ENCODE measurements around the gene SGSM1. TPM values are rescaled to one million over a fixed set of nuclear protein-coding genes. Genes with fewer than 3 reads are reported as not detected.

SGSM1 gene
- total and polyA plus RNA-seq, 2 of the 4 experiments (the other 2 are of a cell fraction), result not detected

- H2AK9ac ChIP-seq (replicated peaks; ENCODE audit: low read depth, low read length, poor library complexity), result no peak overlapping the region
- H3K4ac ChIP-seq (ENCODE audit: low read depth, low read length), result no peak overlapping the region
- CTCF ChIA-PET, result interaction anchor here (1.1 kb wide), 1 partner anchor 8 kb away, joined by 3 read pairs; no protein-coding TSS in a partner anchor
- H3K4me2 ChIP-seq (ENCODE audit: low read depth, low read length), result no peak overlapping the region
- no peaks in the 10 kb centered on the region for H3K9me3 ChIP-seq (ENCODE audit: control insufficient read depth, insufficient read depth, low read length)
- H4K20me1 ChIP-seq (ENCODE audit: insufficient read depth, low read length), result no peaks in the 10 kb centered on the region
- no peak overlapping the region for H3K4me3 ChIP-seq (ENCODE audit: insufficient read depth, low read depth, low read length)
- H2BK5ac ChIP-seq (ENCODE audit: low read depth, low read length, poor library complexity, severe bottlenecking), result no peak overlapping the region
- H3K56ac ChIP-seq (ENCODE audit: extremely low read depth, insufficient read depth, low read length), result no peak overlapping the region
- DNase-seq (no peak), ATAC-seq (ENCODE audit: low read depth) (no peak)
- H2AK5ac ChIP-seq (ENCODE audit: low read depth, low read length), result no peak overlapping the region
- no peak overlapping the region for H2BK120ac ChIP-seq (ENCODE audit: low read depth, low read length)
- no TSS peak for BruUV-seq (replicated peaks)
- H2BK20ac ChIP-seq (ENCODE audit: low read depth, low read length), result no peak overlapping the region
- POLR2A ChIA-PET (ENCODE audit: unreplicated experiment), result no interaction called here
- H4K8ac ChIP-seq (ENCODE audit: low read depth in 2 of 2, low read length in 2 of 2), result no peak overlapping the region
- in situ Hi-C loops (cut with MboI; ENCODE audit: low sequenced_read_pairs), result no loop called here
- H3K9ac ChIP-seq (ENCODE audit: low read depth, low read length), result no peak overlapping the region
- intact Hi-C loops (cut with micrococcal nuclease), result no loop called here
- dilution Hi-C loops (cut with HindIII; ENCODE audit: low sequenced_read_pairs, unreplicated experiment), result no loop called here
- TF ChIP-seq RFX5 (IDR thresholded peaks at IDR 0.05; ENCODE audit: low read depth, low read length) (no peak), USF2 (IDR thresholded peaks at IDR 0.05; ENCODE audit: low read depth, low read length) (no peak), MAFK (IDR thresholded peaks at IDR 0.05; ENCODE audit: low read depth, low read length) (no peak)
- H4K91ac ChIP-seq (ENCODE audit: insufficient read depth, low read depth, low read length), result no peak overlapping the region
- no peak overlapping the region for H3K18ac ChIP-seq (ENCODE audit: low read depth, low read length)
- no peak overlapping the region for H2AFZ ChIP-seq (replicated peaks; ENCODE audit: low read length, poor library complexity)
- H3K4me1 ChIP-seq (ENCODE audit: control insufficient read depth, insufficient read depth, low read length), result no peaks in the 10 kb centered on the region
- no peak overlapping the region for H3K23ac ChIP-seq (ENCODE audit: low read depth, low read length)
- peaks cover 13% of the 10 kb centered on the region; the same call in 1 of the 2 replicates for H3K27me3 ChIP-seq (ENCODE audit: control insufficient read depth, insufficient read depth, low read length)
- H3K79me1 ChIP-seq (ENCODE audit: low read depth in 1 of 2, low read length in 2 of 2), result no peaks in the 10 kb centered on the region
- H3K9me1 ChIP-seq (ENCODE audit: insufficient read depth, low read length), result no peaks in the 10 kb centered on the region
- H3K14ac ChIP-seq (replicated peaks; ENCODE audit: low read depth, low read length), result no peak overlapping the region
- no peaks in the 10 kb centered on the region for H3K36me3 ChIP-seq (ENCODE audit: control insufficient read depth, insufficient read depth, low read length)
- no peak overlapping the region for H3K27ac ChIP-seq (ENCODE audit: insufficient read depth, low read length)
- no peak overlapping the region for H4K5ac ChIP-seq (ENCODE audit: low read depth, low read length)
- no CpG with 5 or more reads among the region's 7 CpGs for WGBS, 2 experiments (ENCODE audit: extremely low coverage in 2 of 2, insufficient read length in 1 of 2)
- H2BK15ac ChIP-seq (ENCODE audit: low read depth, low read length), result no peak overlapping the region
Observed at GRCh38 chr22:24830205-24830979, 24.4 kb downstream of the SGSM1 start.

Data from IMR-90 (cell line).